ENCODE data around the gene DSTYK.

Gene DSTYK, protein sequence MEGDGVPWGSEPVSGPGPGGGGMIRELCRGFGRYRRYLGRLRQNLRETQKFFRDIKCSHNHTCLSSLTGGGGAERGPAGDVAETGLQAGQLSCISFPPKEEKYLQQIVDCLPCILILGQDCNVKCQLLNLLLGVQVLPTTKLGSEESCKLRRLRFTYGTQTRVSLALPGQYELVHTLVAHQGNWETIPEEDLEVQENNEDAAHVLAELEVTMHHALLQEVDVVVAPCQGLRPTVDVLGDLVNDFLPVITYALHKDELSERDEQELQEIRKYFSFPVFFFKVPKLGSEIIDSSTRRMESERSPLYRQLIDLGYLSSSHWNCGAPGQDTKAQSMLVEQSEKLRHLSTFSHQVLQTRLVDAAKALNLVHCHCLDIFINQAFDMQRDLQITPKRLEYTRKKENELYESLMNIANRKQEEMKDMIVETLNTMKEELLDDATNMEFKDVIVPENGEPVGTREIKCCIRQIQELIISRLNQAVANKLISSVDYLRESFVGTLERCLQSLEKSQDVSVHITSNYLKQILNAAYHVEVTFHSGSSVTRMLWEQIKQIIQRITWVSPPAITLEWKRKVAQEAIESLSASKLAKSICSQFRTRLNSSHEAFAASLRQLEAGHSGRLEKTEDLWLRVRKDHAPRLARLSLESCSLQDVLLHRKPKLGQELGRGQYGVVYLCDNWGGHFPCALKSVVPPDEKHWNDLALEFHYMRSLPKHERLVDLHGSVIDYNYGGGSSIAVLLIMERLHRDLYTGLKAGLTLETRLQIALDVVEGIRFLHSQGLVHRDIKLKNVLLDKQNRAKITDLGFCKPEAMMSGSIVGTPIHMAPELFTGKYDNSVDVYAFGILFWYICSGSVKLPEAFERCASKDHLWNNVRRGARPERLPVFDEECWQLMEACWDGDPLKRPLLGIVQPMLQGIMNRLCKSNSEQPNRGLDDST

DNA sequence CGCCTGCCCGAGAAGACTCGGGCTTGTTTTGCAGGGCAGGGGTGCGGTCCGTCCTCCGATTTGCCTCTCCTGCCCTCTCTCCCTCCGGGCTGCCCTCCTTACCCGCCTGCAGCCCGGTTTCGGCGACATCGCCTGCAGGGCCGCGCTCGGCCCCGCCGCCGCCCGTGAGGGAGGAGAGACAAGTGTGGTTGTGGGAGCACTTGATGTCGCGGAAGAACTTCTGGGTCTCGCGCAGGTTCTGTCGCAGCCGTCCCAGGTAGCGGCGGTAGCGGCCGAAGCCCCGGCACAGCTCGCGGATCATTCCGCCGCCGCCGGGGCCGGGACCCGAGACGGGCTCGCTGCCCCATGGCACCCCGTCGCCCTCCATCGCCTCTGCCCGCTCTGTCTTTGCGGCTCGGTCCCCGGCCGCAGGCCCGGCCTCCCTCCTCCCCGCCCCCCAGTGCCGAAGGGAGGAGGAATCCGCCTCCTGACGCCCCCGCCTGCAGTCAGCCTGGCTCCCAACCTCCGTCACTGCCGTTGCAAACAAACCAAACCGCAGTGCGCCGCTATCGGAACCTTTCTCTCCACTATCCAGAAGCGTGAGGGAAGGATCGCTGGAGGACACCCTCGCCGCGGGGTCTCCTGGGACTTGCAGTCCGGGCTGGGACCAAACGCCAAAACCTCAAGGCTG, at the start of gene DSTYK:
Gene DSTYK (minus strand): TSS at position 534 of the 670 bp plus-strand sequence. CDS start 167 bp downstream, at position 367.
- TF ChIP-seq GATA1 (IDR thresholded peaks at IDR 0.05; ENCODE audit: low read depth, low read length) = no peak
- TF ChIP-seq POLR2A (IDR thresholded peaks at IDR 0.05; ENCODE audit: low read length) = peak; percentile 93
- peak; percentile 96 to 97 for DNase-seq

- TF ChIP-seq POLR2A (IDR thresholded peaks at IDR 0.05; ENCODE audit: low read length) (no peak), GATA1 (IDR thresholded peaks at IDR 0.05; ENCODE audit: low read depth, low read length) (no peak)
- no peak for DNase-seq
These were observed 48.5 kb upstream of the DSTYK start for GRCh38 chr1:205259998-205260397.

GRCh38 chr1:205259324-205259832, 47.9 kb upstream of the DSTYK start:
- TF ChIP-seq POLR2A (IDR thresholded peaks at IDR 0.05; ENCODE audit: low read length) (no peak), GATA1 (IDR thresholded peaks at IDR 0.05; ENCODE audit: low read depth, low read length) (no peak)
- DNase-seq = no peak

DNA sequence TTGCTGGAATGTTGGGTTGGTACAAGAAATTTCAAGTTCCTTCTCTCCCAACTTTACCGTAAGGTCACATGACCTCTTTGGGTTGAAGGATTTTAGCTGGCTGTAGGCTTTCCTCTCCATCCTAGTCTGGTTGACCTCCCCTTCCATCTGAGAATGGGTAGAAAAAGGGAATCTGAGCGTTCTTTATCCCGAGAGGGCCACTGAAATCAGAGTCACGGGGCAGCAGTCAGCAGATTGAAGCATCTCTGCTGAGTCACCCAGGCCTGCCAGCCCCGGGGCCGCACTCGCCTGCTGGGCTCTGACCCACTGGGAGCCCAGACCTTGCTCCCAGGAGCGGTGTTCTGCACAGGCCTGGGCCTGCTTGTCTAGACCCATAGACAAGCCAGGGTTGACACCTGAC, 47.2 kb upstream of the DSTYK start:
- peak in 1 of 2 experiments; percentile 43 for DNase-seq
- TF ChIP-seq GATA1 (IDR thresholded peaks at IDR 0.05; ENCODE audit: low read depth, low read length) = no peak
- no peak for TF ChIP-seq POLR2A (IDR thresholded peaks at IDR 0.05; ENCODE audit: low read length)

DNA sequence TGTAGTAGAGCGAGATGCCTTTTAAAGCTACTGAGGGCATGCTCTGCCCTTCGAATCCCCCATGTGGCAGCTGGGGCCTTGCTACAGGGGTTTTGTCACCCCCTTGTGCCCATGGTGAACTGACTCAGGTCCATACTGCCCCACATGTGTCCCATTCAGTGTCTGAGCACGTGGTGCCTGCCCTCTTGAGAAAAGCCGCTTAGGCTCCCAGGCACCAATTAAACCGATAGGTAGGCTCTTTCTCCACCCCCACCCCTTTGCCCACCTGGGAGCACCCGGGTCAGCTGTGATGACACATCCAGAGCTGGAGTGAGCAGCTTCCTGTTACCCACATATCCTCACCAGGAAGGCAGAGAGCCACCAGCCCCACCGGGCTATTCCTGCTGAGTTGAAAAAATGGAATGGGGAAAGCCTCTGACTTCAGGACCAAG, 46.8 kb upstream of the DSTYK start:
- no peak for TF ChIP-seq POLR2A (IDR thresholded peaks at IDR 0.05; ENCODE audit: low read length)
- no peak for TF ChIP-seq GATA1 (IDR thresholded peaks at IDR 0.05; ENCODE audit: low read depth, low read length)
- DNase-seq = no peak

GRCh38 chr1:205257735-205258134, 46.2 kb upstream of the DSTYK start:
- no peak for DNase-seq
- TF ChIP-seq GATA1 (IDR thresholded peaks at IDR 0.05; ENCODE audit: low read depth, low read length) (no peak), POLR2A (IDR thresholded peaks at IDR 0.05; ENCODE audit: low read length) (no peak)

GRCh38 chr1:205256951-205257625, 45.6 kb upstream of the DSTYK start:
- TF ChIP-seq POLR2A (IDR thresholded peaks at IDR 0.05; ENCODE audit: low read length) = no peak
- no peak for TF ChIP-seq GATA1 (IDR thresholded peaks at IDR 0.05; ENCODE audit: low read depth, low read length)
- DNase-seq = no peak

GRCh38 chr1:205255941-205256780, 44.7 kb upstream of the DSTYK start:
- TF ChIP-seq POLR2A (IDR thresholded peaks at IDR 0.05; ENCODE audit: low read length) (peak; percentile 93), GATA1 (IDR thresholded peaks at IDR 0.05; ENCODE audit: low read depth, low read length) (peak; percentile 84)
- peak; percentile 95 to 98 for DNase-seq

- no peak for DNase-seq
These were observed 40.1 kb upstream of the DSTYK start for GRCh38 chr1:205251576-205251975.

DNA sequence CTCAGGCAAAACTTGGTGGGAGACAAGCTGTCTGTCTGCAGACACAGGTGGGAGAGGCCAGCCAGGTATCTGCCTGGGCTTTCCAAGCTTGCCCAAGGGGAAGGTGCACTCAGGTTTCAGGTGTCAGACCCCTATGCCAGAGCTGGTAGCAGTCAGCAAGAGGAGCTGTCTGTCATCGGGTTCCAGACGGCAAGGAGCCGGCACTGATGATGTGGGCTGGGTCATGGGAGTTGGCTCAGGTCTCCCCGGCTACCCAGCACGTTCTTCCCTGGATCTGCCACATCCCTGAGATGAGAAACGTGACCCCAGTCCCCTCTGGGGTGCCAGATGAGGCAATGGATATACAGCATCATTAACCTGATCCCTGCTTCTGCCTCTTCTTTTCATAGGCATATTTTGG, 39.2 kb upstream of the DSTYK start:
- no peak for DNase-seq
- TF ChIP-seq GATA1 (IDR thresholded peaks at IDR 0.05; ENCODE audit: low read depth, low read length) (no peak), POLR2A (IDR thresholded peaks at IDR 0.05; ENCODE audit: low read length) (no peak)

More at GRCh38 chr1:205251576-205251975, 40.1 kb upstream of the DSTYK start:
- TF ChIP-seq POLR2A (IDR thresholded peaks at IDR 0.05; ENCODE audit: low read length) (no peak), GATA1 (IDR thresholded peaks at IDR 0.05; ENCODE audit: low read depth, low read length) (no peak)

DNA sequence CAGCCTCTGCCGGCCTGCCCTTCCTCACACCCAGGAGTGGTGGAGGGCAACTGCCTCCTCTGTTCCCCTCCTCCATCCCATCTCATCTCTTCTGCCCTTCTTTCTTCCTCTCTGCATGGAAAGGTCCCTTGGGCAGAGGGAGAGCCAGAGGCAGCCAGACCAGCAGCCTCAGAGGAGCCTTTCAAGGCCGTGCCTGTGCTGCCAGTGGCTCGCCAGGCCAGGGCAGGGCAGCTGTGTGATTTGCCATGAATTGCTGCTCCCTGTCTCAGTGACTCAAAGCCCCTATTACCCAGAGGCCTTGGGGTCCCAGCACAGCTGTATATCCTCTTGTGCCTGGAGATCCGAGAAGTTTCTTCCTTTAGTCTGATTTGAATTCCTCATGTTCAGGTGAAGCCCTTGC, 38.1 kb upstream of the DSTYK start:
- TF ChIP-seq POLR2A (IDR thresholded peaks at IDR 0.05; ENCODE audit: low read length) = no peak
- no peak for TF ChIP-seq GATA1 (IDR thresholded peaks at IDR 0.05; ENCODE audit: low read depth, low read length)
- no peak for DNase-seq
